Measurements from ENCODE around the gene TNFRSF9. TPM values are rescaled to one million over a fixed set of nuclear protein-coding genes. Genes with fewer than 3 reads are reported as not detected.

Gene TNFRSF9
- total RNA-seq, result 2.0 to 2.3 TPM (median 2.2 TPM) in 3 replicates

DNA sequence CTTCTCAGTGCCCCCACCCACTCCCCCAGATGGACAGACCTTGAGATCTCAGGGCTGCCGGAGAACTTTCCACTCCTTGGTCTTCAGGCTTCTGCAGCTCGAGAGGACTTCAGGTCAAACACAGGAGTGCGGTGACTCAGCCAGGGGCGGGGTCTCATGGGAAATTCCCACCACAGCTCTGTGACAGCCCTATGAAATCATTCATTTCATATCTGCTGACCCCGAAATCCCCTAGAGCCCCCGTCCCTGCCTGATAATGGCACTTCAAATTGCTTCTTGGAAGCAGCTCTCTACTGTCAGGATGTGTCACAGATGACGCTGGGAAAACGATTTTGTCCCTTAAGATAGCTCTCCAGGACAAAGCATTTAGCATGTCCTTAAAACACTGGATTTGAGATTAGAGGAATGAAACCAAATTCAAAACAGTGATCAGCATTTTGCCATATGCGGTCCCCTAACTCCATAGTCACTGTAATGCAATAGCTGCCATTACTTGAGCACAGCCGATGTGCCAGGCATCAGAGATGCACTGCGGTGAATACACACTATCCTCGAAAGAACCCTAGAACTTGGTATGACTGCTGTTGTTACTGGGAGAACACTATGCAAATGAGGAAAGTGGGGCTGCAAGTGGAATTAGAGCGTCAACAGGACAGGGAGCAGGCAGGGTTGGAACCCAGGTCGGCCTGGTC, at the start of gene TNFRSF9:
Gene TNFRSF9, minus strand, starts transcription at position 95 of the 692 bp plus-strand sequence. CDS start 845 bp downstream, outside the sequence.
- Mint-ChIP-seq H3K36me3 (no peaks in the 10 kb centered on the region), H3K4me3 (peak within 1 kb of the TSS; percentile 49), H3K9me3 (no peaks in the 10 kb centered on the region), H3K27ac (no peak within 1 kb of the TSS), H3K27me3 (ENCODE audit: low read depth) (peaks cover 60% of the 10 kb centered on the region), H3K4me1 (peaks cover 27% of the 10 kb centered on the region)
- TF ChIP-seq, protein P1, sequence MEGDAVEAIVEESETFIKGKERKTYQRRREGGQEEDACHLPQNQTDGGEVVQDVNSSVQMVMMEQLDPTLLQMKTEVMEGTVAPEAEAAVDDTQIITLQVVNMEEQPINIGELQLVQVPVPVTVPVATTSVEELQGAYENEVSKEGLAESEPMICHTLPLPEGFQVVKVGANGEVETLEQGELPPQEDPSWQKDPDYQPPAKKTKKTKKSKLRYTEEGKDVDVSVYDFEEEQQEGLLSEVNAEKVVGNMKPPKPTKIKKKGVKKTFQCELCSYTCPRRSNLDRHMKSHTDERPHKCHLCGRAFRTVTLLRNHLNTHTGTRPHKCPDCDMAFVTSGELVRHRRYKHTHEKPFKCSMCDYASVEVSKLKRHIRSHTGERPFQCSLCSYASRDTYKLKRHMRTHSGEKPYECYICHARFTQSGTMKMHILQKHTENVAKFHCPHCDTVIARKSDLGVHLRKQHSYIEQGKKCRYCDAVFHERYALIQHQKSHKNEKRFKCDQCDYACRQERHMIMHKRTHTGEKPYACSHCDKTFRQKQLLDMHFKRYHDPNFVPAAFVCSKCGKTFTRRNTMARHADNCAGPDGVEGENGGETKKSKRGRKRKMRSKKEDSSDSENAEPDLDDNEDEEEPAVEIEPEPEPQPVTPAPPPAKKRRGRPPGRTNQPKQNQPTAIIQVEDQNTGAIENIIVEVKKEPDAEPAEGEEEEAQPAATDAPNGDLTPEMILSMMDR (IDR thresholded peaks at IDR 0.05; ENCODE audit: unreplicated experiment), result no peak
- no peak for DNase-seq (ENCODE audit: low spot score in 2 of 2, unreplicated experiment in 2 of 2)

DNA sequence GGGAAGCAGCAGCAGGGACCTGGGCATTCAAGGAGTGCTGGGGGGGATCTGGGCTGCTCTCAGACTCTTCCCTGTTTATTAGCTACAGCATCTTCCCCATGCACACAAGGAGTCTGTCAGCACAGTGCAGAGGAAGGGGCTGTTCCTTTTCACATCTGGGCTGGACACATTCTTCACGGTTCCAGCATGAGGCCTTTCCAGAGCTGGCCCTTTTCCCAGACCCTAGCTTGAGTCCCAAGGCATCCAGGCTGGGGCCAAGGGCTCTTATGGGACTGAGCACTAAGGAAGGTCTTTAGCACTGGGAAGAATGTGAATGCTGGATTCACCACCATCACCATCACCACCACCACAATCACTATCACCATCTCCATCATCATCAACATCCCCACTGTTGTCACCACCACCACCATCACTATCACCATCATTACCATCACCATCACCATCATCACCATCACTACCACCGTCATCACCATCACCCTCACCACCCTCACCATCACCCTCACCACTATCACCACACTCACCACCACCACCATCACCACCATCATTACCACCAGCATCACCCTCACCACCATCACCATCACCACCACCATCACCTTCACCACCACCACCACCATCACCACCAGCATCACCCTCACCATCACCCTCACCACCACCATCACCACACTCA, 49.3 kb upstream of the TNFRSF9 start:
- H3K27ac Mint-ChIP-seq, result no peak overlapping the region
- H3K4me1 Mint-ChIP-seq, result peaks cover 8% of the 10 kb centered on the region

DNA sequence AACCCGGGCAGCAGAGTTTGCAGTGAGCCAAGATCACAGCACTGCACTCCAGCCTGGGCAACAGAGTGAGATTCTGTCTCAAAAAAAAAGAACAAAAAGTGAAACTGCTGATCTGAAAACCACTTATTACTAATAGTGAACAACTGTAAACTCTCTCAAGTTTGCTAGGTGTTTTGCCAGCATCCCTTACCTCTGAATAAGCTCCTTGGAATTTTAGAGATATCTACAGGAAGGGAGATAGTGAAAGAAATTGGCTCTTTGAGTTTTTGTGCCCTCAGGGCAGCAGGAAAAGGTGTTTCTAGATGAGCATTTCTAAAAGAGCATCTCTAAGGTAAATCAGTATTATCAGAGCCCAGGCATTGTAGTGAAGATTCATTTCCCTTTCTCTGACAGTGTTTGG, 47.9 kb upstream of the TNFRSF9 start:
- no peak overlapping the region for H3K27ac Mint-ChIP-seq
- H3K36me3 Mint-ChIP-seq, result peaks cover 25% of the 10 kb centered on the region

More for the DNA sequence above, 49.3 kb upstream of the TNFRSF9 start:
- Mint-ChIP-seq H3K9me3 (no peaks in the 10 kb centered on the region), H3K36me3 (peaks cover 21% of the 10 kb centered on the region), H3K27me3 (ENCODE audit: low read depth) (no peaks in the 10 kb centered on the region), H3K4me3 (no peak overlapping the region)
- DNase-seq (ENCODE audit: low spot score in 2 of 2, unreplicated experiment in 2 of 2), result no peak
- TF ChIP-seq, protein P1 (IDR thresholded peaks at IDR 0.05; ENCODE audit: unreplicated experiment), result no peak

DNA sequence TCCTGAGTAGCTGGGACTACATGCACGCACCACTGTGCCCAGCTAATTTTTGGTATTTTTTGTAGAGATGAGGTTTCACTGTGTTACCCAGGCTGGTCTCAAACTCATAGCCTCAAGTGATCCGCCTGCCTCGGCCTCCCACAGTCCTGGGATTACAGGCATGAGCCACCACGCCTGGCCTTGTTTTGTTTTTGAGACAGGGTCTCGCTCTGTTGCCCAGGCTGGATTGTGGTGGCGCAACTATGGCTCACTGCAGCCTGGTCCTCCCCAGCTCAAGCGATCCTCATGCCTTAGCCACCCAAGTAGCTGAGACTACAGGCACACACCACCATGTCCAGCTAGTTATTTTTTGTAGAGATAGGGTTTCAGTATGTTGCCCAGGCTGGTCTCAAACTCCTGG, 46.9 kb upstream of the TNFRSF9 start:
- Mint-ChIP-seq H3K36me3 (peaks cover 27% of the 10 kb centered on the region), H3K27me3 (ENCODE audit: low read depth) (no peaks in the 10 kb centered on the region), H3K4me1 (peaks cover 9% of the 10 kb centered on the region), H3K27ac (no peak overlapping the region), H3K9me3 (no peaks in the 10 kb centered on the region), H3K4me3 (no peak overlapping the region)
- no peak for DNase-seq (ENCODE audit: low spot score in 2 of 2, unreplicated experiment in 2 of 2)
- TF ChIP-seq, protein P1 (IDR thresholded peaks at IDR 0.05; ENCODE audit: unreplicated experiment), result no peak

More for the DNA sequence above, 47.9 kb upstream of the TNFRSF9 start:
- Mint-ChIP-seq H3K4me3 (no peak overlapping the region), H3K9me3 (no peaks in the 10 kb centered on the region), H3K27me3 (ENCODE audit: low read depth) (no peaks in the 10 kb centered on the region), H3K4me1 (peaks cover 8% of the 10 kb centered on the region)
- DNase-seq (ENCODE audit: low spot score in 2 of 2, unreplicated experiment in 2 of 2), result no peak
- TF ChIP-seq, protein P1 (IDR thresholded peaks at IDR 0.05; ENCODE audit: unreplicated experiment), result no peak

DNA sequence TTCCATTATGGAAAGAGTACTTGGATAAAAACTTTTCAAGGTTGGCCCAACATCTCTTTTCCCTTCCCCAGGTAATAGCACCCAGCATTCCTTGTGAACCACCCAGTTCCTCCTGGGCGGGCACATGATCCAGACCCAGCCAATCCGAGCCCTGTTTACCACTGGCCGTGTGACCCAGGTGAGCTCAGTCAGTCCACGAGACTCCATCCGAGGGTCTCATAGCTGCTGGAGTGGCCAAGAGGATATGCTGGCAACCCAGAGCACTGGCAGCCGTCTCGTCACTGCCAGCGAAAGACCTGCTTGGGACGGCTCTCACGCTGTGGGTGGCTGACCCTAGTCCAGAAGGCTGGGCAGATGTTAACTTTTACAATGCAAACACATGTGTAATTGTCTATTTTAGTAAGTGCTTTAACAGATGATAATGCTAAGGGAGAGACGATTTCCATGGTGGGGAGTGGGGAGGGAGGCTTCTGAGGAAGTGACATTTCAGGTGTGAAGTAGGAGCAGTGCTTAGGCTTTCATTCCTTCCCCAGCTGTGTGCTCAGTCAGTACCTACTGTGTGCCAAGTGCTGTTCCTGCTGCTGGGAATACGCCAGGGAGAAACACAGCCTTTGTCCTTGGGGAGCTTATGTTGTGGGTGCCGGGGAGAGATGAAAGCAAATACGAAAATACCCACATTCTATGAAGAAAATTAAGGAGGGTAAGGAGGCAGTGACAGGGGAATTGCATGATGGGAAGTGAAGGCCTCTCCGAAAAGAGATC, 45.4 kb upstream of the TNFRSF9 start:
- DNase-seq (ENCODE audit: low spot score in 2 of 2, unreplicated experiment in 2 of 2), result no peak
- Mint-ChIP-seq H3K9me3 (no peaks in the 10 kb centered on the region), H3K27me3 (ENCODE audit: low read depth) (no peaks in the 10 kb centered on the region), H3K4me1 (peaks cover 5% of the 10 kb centered on the region), H3K27ac (no peak overlapping the region), H3K4me3 (no peak overlapping the region), H3K36me3 (peaks cover 30% of the 10 kb centered on the region)
- TF ChIP-seq, protein P1 (IDR thresholded peaks at IDR 0.05; ENCODE audit: unreplicated experiment), result no peak

Measured in mesothelial cell of epicardium (in vitro differentiated cells).